Panc1 (cell line): Measurements from ENCODE around the gene RAD52. TPM values are rescaled to one million over a fixed set of nuclear protein-coding genes. Genes with fewer than 3 reads are reported as not detected.
"Not testable (repeated sequence)": the region's sequence is repeated elsewhere in the genome, so short reads cannot be mapped to it uniquely, and the experiment has no call there.

ENCODE experiments used
- ATAC-seq: fragments of 200-7000 bp; cut with Tn5 transposase; 2 replicates; pipeline ENCODE4 v1.9.1; 2020; ENCODE audit warnings: mild to moderate bottlenecking, moderate library complexity
- BruUV-seq: library from RNA; stranded (reverse); fragments of 400-500 nt; replicated peaks from 2 replicates; lab custom pipeline; 2021; lab: Mats Ljungman, UMichigan
- CTCF ChIA-PET: fragments of 300-600 bp; sonication (Branson Sonifier 250); formaldehyde crosslinking; loops from one replicate; lab custom pipeline; 2022; ENCODE audit warnings: antibody characterized with exemption; lab: Charles Lee
- POLR2A ChIA-PET: fragments of 300-600 bp; sonication (Branson Sonifier 250); formaldehyde crosslinking; loops from one replicate; lab custom pipeline; 2022; ENCODE audit warnings: antibody characterized with exemption; lab: Charles Lee
- DNase-seq: peaks from one replicate; pipeline ENCODE4 v3.0.0-alpha.2; 2010; ENCODE audit warnings: low read depth, low spot score
- H3K27ac ChIP-seq: 2 replicates; pipeline ENCODE4 v1.5.1; 2011; ENCODE audit warnings: mild to moderate bottlenecking, low read length, inconsistent platforms
- H3K27me3 ChIP-seq: fragments of 200-500 bp; sonication (Bioruptor generic); 2 replicates; pipeline ENCODE4 v1.6.0; 2014; ENCODE audit warnings: low read length, inconsistent platforms; ENCODE audit not compliant: control insufficient read depth, insufficient read depth
- H3K36me3 ChIP-seq: fragments of 200-500 bp; sonication (Bioruptor generic); 2 replicates; pipeline ENCODE4 v1.5.1; 2014; ENCODE audit warnings: inconsistent platforms, mild to moderate bottlenecking, low read length, moderate library complexity; ENCODE audit not compliant: control insufficient read depth, insufficient read depth
- H3K4me1 ChIP-seq: 2 replicates; pipeline ENCODE4 v1.5.1; 2011; ENCODE audit warnings: inconsistent platforms, mild to moderate bottlenecking, low read length, moderate library complexity; ENCODE audit not compliant: control insufficient read depth, insufficient read depth
- H3K4me3 ChIP-seq, 2 experiments: 2 replicates each; pipeline ENCODE4 v1.5.1; 2011 to 2012; ENCODE audit warnings: low read depth in 2 of 2, low read length in 2 of 2, mild to moderate bottlenecking in 2 of 2, inconsistent platforms in 1 of 2, moderate library complexity in 1 of 2
- H3K9me3 ChIP-seq: fragments of 200-500 bp; sonication (Bioruptor generic); 2 replicates; pipeline ENCODE4 v1.5.1; 2014; ENCODE audit warnings: low read depth, mild to moderate bottlenecking, inconsistent platforms, low read length, moderate library complexity; ENCODE audit not compliant: control insufficient read depth, insufficient read depth
- POLR2AphosphoS5 ChIP-seq: IDR thresholded peaks from 2 replicates; pipeline ENCODE4 v1.6.1; 2012; ENCODE audit warnings: mild to moderate bottlenecking, low read depth, low read length, moderate library complexity
- REST ChIP-seq, 2 experiments: IDR thresholded peaks; 2 replicates each; pipeline ENCODE4 v1.6.1; 2011 to 2012; ENCODE audit warnings: low read depth in 2 of 2, control low read depth in 1 of 2, low read length in 1 of 2, mild to moderate bottlenecking in 1 of 2, moderate library complexity in 1 of 2; ENCODE audit not compliant: insufficient read depth in 1 of 2
- SIN3A ChIP-seq: IDR thresholded peaks from 2 replicates; pipeline ENCODE4 v1.6.1; 2012; ENCODE audit warnings: low read depth, mild to moderate bottlenecking, low read length, moderate library complexity, borderline replicate concordance; ENCODE audit not compliant: insufficient read depth
- TCF7L2 ChIP-seq: IDR thresholded peaks from 2 replicates; pipeline ENCODE4 v1.6.1; 2011; ENCODE audit warnings: mild to moderate bottlenecking, low read depth, low read length, inconsistent platforms
- in situ Hi-C: cut with HindIII; loops from 2 replicates; pipeline ENCODE4 v1.10.0; 2016; ENCODE audit warnings: low sequenced_read_pairs, low pct_unique_long_range_greater_than_20kb
- intact Hi-C: fragments of 100-400 bp; cut with micrococcal nuclease; formaldehyde crosslinking; loops from one replicate; pipeline ENCODE4 v1.10.0; 2022; ENCODE audit not compliant: unreplicated experiment
- total RNA-seq: library from RNA; stranded (reverse); gene quantifications from one replicate; pipeline ENCODE4 v1.2.1, GENCODE V29; 2021; ENCODE audit not compliant: unreplicated experiment
- TF ChIP-seq, protein P1 (sequence below): fragments of 450-650 bp; IDR thresholded peaks from 2 replicates; pipeline ENCODE4 v1.5.1; 2017; ENCODE audit warnings: mild to moderate bottlenecking

RAD52 gene
- total RNA-seq, 1 experiment from 2014 or later: 15.8 TPM

- Histone ChIP-seq H3K9me3 (no peaks in the 10 kb centered on the region), H3K36me3 (no peaks in the 10 kb centered on the region; the same call in 1 of the 2 replicates), H3K27me3 (no peaks in the 10 kb centered on the region), H3K4me3 (no peak overlapping the region), H3K4me1 (no peaks in the 10 kb centered on the region), H3K27ac (no peak overlapping the region)
- no TSS peak for BruUV-seq
- DNase-seq: no peak
- intact Hi-C loops (no loop called here), in situ Hi-C loops (no loop called here)
- no peak for ATAC-seq
- TF ChIP-seq, protein P1, sequence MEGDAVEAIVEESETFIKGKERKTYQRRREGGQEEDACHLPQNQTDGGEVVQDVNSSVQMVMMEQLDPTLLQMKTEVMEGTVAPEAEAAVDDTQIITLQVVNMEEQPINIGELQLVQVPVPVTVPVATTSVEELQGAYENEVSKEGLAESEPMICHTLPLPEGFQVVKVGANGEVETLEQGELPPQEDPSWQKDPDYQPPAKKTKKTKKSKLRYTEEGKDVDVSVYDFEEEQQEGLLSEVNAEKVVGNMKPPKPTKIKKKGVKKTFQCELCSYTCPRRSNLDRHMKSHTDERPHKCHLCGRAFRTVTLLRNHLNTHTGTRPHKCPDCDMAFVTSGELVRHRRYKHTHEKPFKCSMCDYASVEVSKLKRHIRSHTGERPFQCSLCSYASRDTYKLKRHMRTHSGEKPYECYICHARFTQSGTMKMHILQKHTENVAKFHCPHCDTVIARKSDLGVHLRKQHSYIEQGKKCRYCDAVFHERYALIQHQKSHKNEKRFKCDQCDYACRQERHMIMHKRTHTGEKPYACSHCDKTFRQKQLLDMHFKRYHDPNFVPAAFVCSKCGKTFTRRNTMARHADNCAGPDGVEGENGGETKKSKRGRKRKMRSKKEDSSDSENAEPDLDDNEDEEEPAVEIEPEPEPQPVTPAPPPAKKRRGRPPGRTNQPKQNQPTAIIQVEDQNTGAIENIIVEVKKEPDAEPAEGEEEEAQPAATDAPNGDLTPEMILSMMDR: no peak
- TF ChIP-seq POLR2AphosphoS5 (no peak), SIN3A (no peak), REST (IDR thresholded peaks at IDR 0.05; ENCODE audit: insufficient read depth in 1 of 2, low read depth in 2 of 2, low read length in 1 of 2) (no peak), TCF7L2 (no peak)
- ChIA-PET CTCF (no interaction called here), POLR2A (no interaction called here)
These were observed 12.8 kb downstream of the RAD52 start for GRCh38 chr12:936377-937345.

DNA sequence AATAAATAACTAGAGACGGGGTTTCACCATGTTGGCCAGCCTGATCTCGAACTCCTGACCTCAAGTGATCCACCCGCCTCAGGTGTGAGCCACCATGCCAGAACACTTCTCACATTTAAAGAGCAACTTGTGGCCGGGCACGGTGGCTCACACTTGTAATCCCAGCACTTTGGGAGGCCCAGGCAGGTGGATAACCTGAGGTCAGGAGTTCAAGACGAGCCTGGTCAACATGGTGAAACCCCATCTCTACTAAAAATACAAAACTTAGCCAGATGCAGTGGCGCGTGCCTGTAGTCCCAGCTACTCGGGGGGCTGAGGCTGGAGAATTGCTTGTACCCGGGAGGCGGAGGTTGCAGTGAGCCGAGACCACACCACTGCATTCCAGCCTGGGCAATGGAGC is 13.6 kb downstream of the RAD52 start:
- H3K4me1 ChIP-seq, H3K27me3 ChIP-seq, H3K4me3 ChIP-seq, H3K36me3 ChIP-seq, BruUV-seq, in situ Hi-C loops, intact Hi-C loops, POLR2A ChIA-PET, CTCF ChIA-PET, H3K27ac ChIP-seq, H3K9me3 ChIP-seq, DNase-seq, ATAC-seq: not testable (repeated sequence)

- H3K9me3 ChIP-seq: no peaks in the 10 kb centered on the region
- ChIA-PET CTCF (no interaction called here), POLR2A (no interaction called here)
- BruUV-seq: no TSS peak
- intact Hi-C loops: no loop called here
- ATAC-seq: no peak
- DNase-seq: no peak
- TF ChIP-seq REST (IDR thresholded peaks at IDR 0.05; ENCODE audit: insufficient read depth in 1 of 2, low read depth in 2 of 2, low read length in 1 of 2) (no peak), POLR2AphosphoS5 (no peak), TCF7L2 (no peak), SIN3A (no peak)
- TF ChIP-seq, protein P1: no peak
- peaks cover 5% of the 10 kb centered on the region for H3K36me3 ChIP-seq
- no peaks in the 10 kb centered on the region for H3K4me1 ChIP-seq
- no peak overlapping the region for H3K27ac ChIP-seq
- H3K27me3 ChIP-seq: no peaks in the 10 kb centered on the region
- in situ Hi-C loops: no loop called here
- H3K4me3 ChIP-seq: no peak overlapping the region
These were observed 17.9 kb downstream of the RAD52 start for GRCh38 chr12:931591-931990.
